ENCODE data around the gene FAM237B.

DNA sequence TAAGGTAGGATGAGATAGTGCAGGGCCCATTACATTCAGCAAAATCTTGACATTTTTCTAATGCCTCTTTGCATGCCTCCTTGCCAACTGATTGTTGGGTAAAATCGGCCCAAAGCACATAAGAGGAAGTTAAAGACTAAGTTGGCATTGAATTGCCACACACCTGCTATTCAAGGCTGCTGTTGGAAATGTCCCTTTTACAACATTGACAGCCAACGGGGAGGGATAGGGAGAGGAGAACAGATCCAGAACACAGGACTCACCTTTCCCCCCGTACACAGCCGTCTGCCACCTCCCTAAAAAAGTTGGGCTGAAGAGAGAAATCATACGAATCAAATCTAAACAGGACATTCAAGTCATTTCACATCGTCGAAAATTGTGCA lies 695 bp downstream of the FAM237B start:
- no peak for TF ChIP-seq CBX5 (IDR thresholded peaks at IDR 0.05; ENCODE audit: borderline replicate concordance, low read depth)
- TF ChIP-seq, protein P1, sequence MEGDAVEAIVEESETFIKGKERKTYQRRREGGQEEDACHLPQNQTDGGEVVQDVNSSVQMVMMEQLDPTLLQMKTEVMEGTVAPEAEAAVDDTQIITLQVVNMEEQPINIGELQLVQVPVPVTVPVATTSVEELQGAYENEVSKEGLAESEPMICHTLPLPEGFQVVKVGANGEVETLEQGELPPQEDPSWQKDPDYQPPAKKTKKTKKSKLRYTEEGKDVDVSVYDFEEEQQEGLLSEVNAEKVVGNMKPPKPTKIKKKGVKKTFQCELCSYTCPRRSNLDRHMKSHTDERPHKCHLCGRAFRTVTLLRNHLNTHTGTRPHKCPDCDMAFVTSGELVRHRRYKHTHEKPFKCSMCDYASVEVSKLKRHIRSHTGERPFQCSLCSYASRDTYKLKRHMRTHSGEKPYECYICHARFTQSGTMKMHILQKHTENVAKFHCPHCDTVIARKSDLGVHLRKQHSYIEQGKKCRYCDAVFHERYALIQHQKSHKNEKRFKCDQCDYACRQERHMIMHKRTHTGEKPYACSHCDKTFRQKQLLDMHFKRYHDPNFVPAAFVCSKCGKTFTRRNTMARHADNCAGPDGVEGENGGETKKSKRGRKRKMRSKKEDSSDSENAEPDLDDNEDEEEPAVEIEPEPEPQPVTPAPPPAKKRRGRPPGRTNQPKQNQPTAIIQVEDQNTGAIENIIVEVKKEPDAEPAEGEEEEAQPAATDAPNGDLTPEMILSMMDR (IDR thresholded peaks at IDR 0.05 in 2 of 3, conservative IDR thresholded peaks at IDR 0.05 in 1 of 3; ENCODE audit: insufficient read depth in 2 of 3, low read depth in 1 of 3, low read length in 3 of 3), result no peak
- TF ChIP-seq ZC3H8 (IDR thresholded peaks at IDR 0.05), result no peak
- no peak for TF ChIP-seq BHLHE40 (IDR thresholded peaks at IDR 0.05; ENCODE audit: low read length)
- TF ChIP-seq CHD2 (IDR thresholded peaks at IDR 0.05; ENCODE audit: low read depth, low read length), result no peak
- TF ChIP-seq EP300 (IDR thresholded peaks at IDR 0.05; ENCODE audit: low read length), result no peak
- TF ChIP-seq PTTG1 (tag; IDR thresholded peaks at IDR 0.05; ENCODE audit: low read depth), result no peak
- no peak for TF ChIP-seq POLR2A (conservative IDR thresholded peaks at IDR 0.05)
- TF ChIP-seq JUND (IDR thresholded peaks at IDR 0.05; ENCODE audit: borderline replicate concordance, low read depth, low read length), result no peak
- no peak for TF ChIP-seq JUND (tag; IDR thresholded peaks at IDR 0.05; ENCODE audit: borderline replicate concordance, low read depth, low read length)
- no peak for TF ChIP-seq ZBTB11 (CRISPR knock-in tag; IDR thresholded peaks at IDR 0.05)
- TF ChIP-seq SMAD3 (CRISPR knock-in tag; conservative IDR thresholded peaks at IDR 0.05), result no peak
- no peak for TF ChIP-seq MEIS2 (IDR thresholded peaks at IDR 0.05; ENCODE audit: partially characterized antibody)
- TF ChIP-seq UBTF (IDR thresholded peaks at IDR 0.05; ENCODE audit: borderline replicate concordance in 1 of 2, low read depth in 2 of 2, low read length in 2 of 2), result no peak
